ENCODE measurements around the gene OR4A15. TPM values are rescaled to one million over a fixed set of nuclear protein-coding genes. Genes with fewer than 3 reads are reported as not detected.

The OR4A15 gene
- total RNA-seq: not detected in 2 replicates

GRCh38 chr11:55367674-55368073, at the start of gene OR4A15:
TSS of gene OR4A15 (plus strand) at chr11:55367974. CDS start at chr11:55367974, 0 bp downstream.

GRCh38 chr11:55342901-55343300, 24.9 kb upstream of the OR4A15 start, which contains the start of gene OR4A16:
TSS of gene OR4A16 (plus strand) at chr11:55343201. CDS start at chr11:55343201, 0 bp downstream.

Other genes with a start within 250 kb of the OR4A15 start
- gene TRIM48, start 105.8 kb upstream of the OR4A15 start, total RNA-seq: not detected in 2 replicates
- not detected in 2 replicates for gene OR4A16, start 24.8 kb upstream of the OR4A15 start, total RNA-seq
- gene OR4C15, start 186.5 kb downstream of the OR4A15 start, total RNA-seq: not detected in 2 replicates
- gene OR4C16, start 204.2 kb downstream of the OR4A15 start, total RNA-seq: not detected in 2 replicates
- not detected in 2 replicates for gene OR4C11, start 239.7 kb downstream of the OR4A15 start, total RNA-seq